IMR-90 (cell line): Measurements from ENCODE around the gene FLT3. TPM values are rescaled to one million over a fixed set of nuclear protein-coding genes. Genes with fewer than 3 reads are reported as not detected.

ENCODE experiments used
- ATAC-seq: fragments of 200-7000 bp; cut with Tn5 transposase; 2 replicates; pipeline ENCODE4 v1.9.1; 2020; ENCODE audit warnings: low read depth, mild to moderate bottlenecking, moderate library complexity
- BruUV-seq: library from RNA; stranded (reverse); fragments of 400-500 nt; replicated peaks from 2 replicates; lab custom pipeline; 2021; lab: Mats Ljungman, UMichigan
- CTCF ChIA-PET: fragments of 300-600 bp; formaldehyde crosslinking; extraction: SDS; loops from one replicate; lab custom pipeline; 2021; ENCODE audit warnings: antibody characterized with exemption; lab: Yijun Ruan, JAX
- POLR2A ChIA-PET: fragments of 300-600 bp; sonication (Branson Sonifier 250); formaldehyde crosslinking; loops from one replicate; lab custom pipeline; 2022; ENCODE audit warnings: antibody characterized with exemption; ENCODE audit not compliant: unreplicated experiment; lab: Charles Lee
- DNase-seq: peaks from one replicate; pipeline ENCODE4 v3.0.0; 2013
- H2AFZ ChIP-seq: replicated peaks from 2 replicates; pipeline ENCODE3; 2013; ENCODE audit warnings: low read length, mild to moderate bottlenecking; ENCODE audit not compliant: poor library complexity
- H2AK5ac ChIP-seq: 2 replicates; pipeline ENCODE4 v1.6.1; 2013; ENCODE audit warnings: low read depth, low read length, inconsistent platforms
- H2AK9ac ChIP-seq: replicated peaks from 2 replicates; pipeline ENCODE3; 2013; ENCODE audit warnings: mild to moderate bottlenecking, low read depth, low read length, moderate library complexity; ENCODE audit not compliant: poor library complexity
- H2BK120ac ChIP-seq: 2 replicates; pipeline ENCODE4 v1.6.1; 2013; ENCODE audit warnings: low read depth, low read length, inconsistent platforms
- H2BK15ac ChIP-seq: 3 replicates; pipeline ENCODE4 v1.6.1; 2013; ENCODE audit warnings: low read depth, low read length, inconsistent platforms
- H2BK20ac ChIP-seq: 2 replicates; pipeline ENCODE4 v1.6.1; 2013; ENCODE audit warnings: low read depth, mild to moderate bottlenecking, inconsistent platforms, low read length, moderate library complexity
- H2BK5ac ChIP-seq: 2 replicates; pipeline ENCODE4 v1.6.1; 2013; ENCODE audit warnings: mild to moderate bottlenecking, low read depth, low read length, inconsistent platforms; ENCODE audit not compliant: poor library complexity, severe bottlenecking
- H3K14ac ChIP-seq: replicated peaks from 2 replicates; pipeline ENCODE4 v1.6.1; 2013; ENCODE audit warnings: low read depth, low read length, inconsistent platforms
- H3K18ac ChIP-seq: 2 replicates; pipeline ENCODE4 v1.6.1; 2013; ENCODE audit warnings: low read depth, low read length, control low read depth
- H3K23ac ChIP-seq: 2 replicates; pipeline ENCODE4 v1.6.1; 2013; ENCODE audit warnings: low read depth, low read length, inconsistent platforms
- H3K27ac ChIP-seq: 2 replicates; pipeline ENCODE4 v1.5.1; 2013; ENCODE audit warnings: mild to moderate bottlenecking, control low read depth, low read length; ENCODE audit not compliant: insufficient read depth
- H3K27me3 ChIP-seq: 2 replicates; pipeline ENCODE4 v1.6.1; 2013; ENCODE audit warnings: low read length; ENCODE audit not compliant: control insufficient read depth, insufficient read depth
- H3K36me3 ChIP-seq: 2 replicates; pipeline ENCODE4 v1.6.1; 2013; ENCODE audit warnings: low read length, mixed read lengths; ENCODE audit not compliant: control insufficient read depth, insufficient read depth
- H3K4ac ChIP-seq: 2 replicates; pipeline ENCODE4 v1.6.1; 2013; ENCODE audit warnings: low read depth, low read length, inconsistent platforms
- H3K4me1 ChIP-seq: 2 replicates; pipeline ENCODE4 v1.6.1; 2013; ENCODE audit warnings: low read length, mixed read lengths; ENCODE audit not compliant: control insufficient read depth, insufficient read depth
- H3K4me2 ChIP-seq: 2 replicates; pipeline ENCODE4 v1.6.1; 2013; ENCODE audit warnings: low read depth, mild to moderate bottlenecking, control low read depth, low read length, moderate library complexity
- H3K4me3 ChIP-seq: 2 replicates; pipeline ENCODE4 v1.5.1; 2013; ENCODE audit warnings: low read depth, mild to moderate bottlenecking, control low read depth, low read length, moderate library complexity; ENCODE audit not compliant: insufficient read depth
- H3K56ac ChIP-seq: 2 replicates; pipeline ENCODE4 v1.6.1; 2013; ENCODE audit warnings: low read length, inconsistent platforms; ENCODE audit not compliant: insufficient read depth; ENCODE audit errors: extremely low read depth
- H3K79me1 ChIP-seq, 2 experiments: 2 replicates each; pipeline ENCODE4 v1.6.1; 2013; ENCODE audit warnings: low read length in 2 of 2, inconsistent platforms in 1 of 2, low read depth in 1 of 2
- H3K9ac ChIP-seq: 2 replicates; pipeline ENCODE4 v1.6.1; 2013; ENCODE audit warnings: low read depth, low read length, control low read depth
- H3K9me1 ChIP-seq: 2 replicates; pipeline ENCODE4 v1.6.1; 2013; ENCODE audit warnings: low read length, inconsistent platforms; ENCODE audit not compliant: insufficient read depth
- H3K9me3 ChIP-seq: 2 replicates; pipeline ENCODE4 v1.6.1; 2013; ENCODE audit warnings: low read length; ENCODE audit not compliant: control insufficient read depth, insufficient read depth
- H4K20me1 ChIP-seq: 2 replicates; pipeline ENCODE4 v1.6.1; 2013; ENCODE audit warnings: low read length, inconsistent platforms; ENCODE audit not compliant: insufficient read depth
- H4K5ac ChIP-seq: 2 replicates; pipeline ENCODE4 v1.6.1; 2013; ENCODE audit warnings: mild to moderate bottlenecking, low read depth, low read length, control low read depth
- H4K8ac ChIP-seq, 2 experiments: 2 replicates each; pipeline ENCODE4 v1.6.1; 2013; ENCODE audit warnings: low read depth in 2 of 2, low read length in 2 of 2, control low read depth in 1 of 2, inconsistent platforms in 1 of 2
- H4K91ac ChIP-seq: 2 replicates; pipeline ENCODE4 v1.6.1; 2013; ENCODE audit warnings: low read depth, low read length, inconsistent platforms; ENCODE audit not compliant: insufficient read depth
- BHLHE40 ChIP-seq: fragments of 150-350 bp; IDR thresholded peaks from 2 replicates; pipeline ENCODE4 v1.6.1; 2016; ENCODE audit warnings: mild to moderate bottlenecking, low read depth, low read length
- CEBPB ChIP-seq: IDR thresholded peaks from 2 replicates; pipeline ENCODE4 v1.6.1; 2012; ENCODE audit warnings: low read depth, low read length, improper control_type of control experiment
- CHD1 ChIP-seq: IDR thresholded peaks from 2 replicates; pipeline ENCODE4 v1.6.1; 2012; ENCODE audit warnings: low read depth, low read length, improper control_type of control experiment
- FOS ChIP-seq: fragments of 150-350 bp; IDR thresholded peaks from 2 replicates; pipeline ENCODE4 v1.6.1; 2016; ENCODE audit warnings: low read depth, low read length
- MAFK ChIP-seq: IDR thresholded peaks from 2 replicates; pipeline ENCODE4 v1.6.1; 2012; ENCODE audit warnings: low read depth, low read length, improper control_type of control experiment
- MAZ ChIP-seq: IDR thresholded peaks from 2 replicates; pipeline ENCODE4 v1.6.1; 2012; ENCODE audit warnings: low read depth, mild to moderate bottlenecking, low read length, improper control_type of control experiment, moderate library complexity, borderline replicate concordance
- MXI1 ChIP-seq: IDR thresholded peaks from 2 replicates; pipeline ENCODE4 v1.6.1; 2012; ENCODE audit warnings: low read depth, mild to moderate bottlenecking, low read length, moderate library complexity, borderline replicate concordance
- NFE2L2 ChIP-seq: fragments of 150-350 bp; IDR thresholded peaks from 2 replicates; pipeline ENCODE4 v1.6.1; 2016; ENCODE audit warnings: low read depth, mild to moderate bottlenecking, low read length
- POLR2A ChIP-seq: IDR thresholded peaks from 2 replicates; pipeline ENCODE4 v1.6.1; 2012; ENCODE audit warnings: mild to moderate bottlenecking, low read depth, low read length
- RAD21 ChIP-seq: IDR thresholded peaks from 2 replicates; pipeline ENCODE4 v1.6.1; 2012; ENCODE audit warnings: low read length, improper control_type of control experiment
- RCOR1 ChIP-seq: IDR thresholded peaks from 2 replicates; pipeline ENCODE4 v1.6.1; 2012; ENCODE audit warnings: mild to moderate bottlenecking, low read length, improper control_type of control experiment; ENCODE audit not compliant: insufficient replicate concordance
- RFX5 ChIP-seq: IDR thresholded peaks from 2 replicates; pipeline ENCODE4 v1.8.0; 2012; ENCODE audit warnings: low read depth, mild to moderate bottlenecking, low read length, moderate library complexity
- SMC3 ChIP-seq: fragments of 150-350 bp; IDR thresholded peaks from 2 replicates; pipeline ENCODE4 v1.6.1; 2016; ENCODE audit warnings: low read depth, mild to moderate bottlenecking, antibody characterized with exemption, low read length, moderate library complexity
- WGBS, 2 experiments: methylation state at CpG; one replicate each; pipeline versions ENCODE4 v1.1.5 to v1.1.7; 2013; ENCODE audit warnings: missing lambda C conversion rate in 2 of 2; ENCODE audit not compliant: insufficient read length in 1 of 2; ENCODE audit errors: extremely low coverage in 2 of 2; 5-methylcytosine and 5-hydroxymethylcytosine counted together
- dilution Hi-C: fragments of 300-500 bp; cut with HindIII; formaldehyde crosslinking; loops from one replicate; pipeline ENCODE4 v1.14.3; 2018; ENCODE audit warnings: low sequenced_read_pairs; ENCODE audit not compliant: unreplicated experiment
- in situ Hi-C: fragments of 300-500 bp; cut with MboI; formaldehyde crosslinking; loops from 3 replicates; pipeline ENCODE4 v1.14.3; 2019; ENCODE audit warnings: low sequenced_read_pairs, inconsistent platforms, mixed read lengths
- intact Hi-C: fragments of 100-400 bp; cut with micrococcal nuclease; formaldehyde crosslinking; loops from 2 replicates; pipeline ENCODE4 v1.10.0; 2022
- polyA plus RNA-seq, 3 experiments: library from polyadenylated mRNA; depleted of rRNA; stranded (reverse); fragments of >200 nt; gene quantifications; 2 replicates each; pipeline ENCODE4 v1.2.3, GENCODE V29; 2012; ENCODE audit warnings: low replicate concordance in 1 of 3
- total RNA-seq: library from RNA; depleted of rRNA; stranded (reverse); fragments of >200 nt; gene quantifications from 2 replicates; pipeline ENCODE4 v1.2.3, GENCODE V29; 2012
- TF ChIP-seq, protein P1 (sequence below): fragments of 150-350 bp; IDR thresholded peaks from 2 replicates; pipeline ENCODE4 v1.6.1; 2016; ENCODE audit warnings: low read depth, mild to moderate bottlenecking, low read length, moderate library complexity, borderline replicate concordance
- TF ChIP-seq, protein P2 (sequence below): conservative IDR thresholded peaks from 2 replicates; pipeline ENCODE4 v1.5.1; 2012; ENCODE audit warnings: mild to moderate bottlenecking, low read depth, low read length, improper control_type of control experiment
- TF ChIP-seq, protein P3 (sequence below): fragments of 150-350 bp; IDR thresholded peaks from 2 replicates; pipeline ENCODE4 v1.6.1; 2017; ENCODE audit warnings: mild to moderate bottlenecking, antibody characterized with exemption, low read length, low read depth

Gene FLT3
- total and polyA plus RNA-seq, 2 of the 4 experiments (the other 2 are of a cell fraction): not detected

DNA sequence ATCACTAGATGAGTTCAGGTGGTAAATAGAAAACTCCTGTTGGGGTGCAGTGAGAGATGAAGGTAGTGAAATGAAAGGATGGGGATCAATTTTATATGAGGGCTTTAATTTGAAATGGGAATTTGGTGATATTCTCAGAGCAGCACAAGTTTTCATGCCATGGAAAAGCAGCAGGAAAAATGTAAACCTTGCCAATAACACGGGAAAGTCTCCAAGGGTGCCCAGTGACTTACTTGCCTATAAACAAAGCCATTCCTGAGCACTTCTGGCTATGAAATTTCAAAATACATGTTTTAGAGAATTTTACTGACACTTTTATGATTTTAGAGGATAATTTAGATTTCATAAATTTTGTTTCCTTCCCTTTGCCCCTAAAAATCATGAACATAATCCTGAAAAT is 16.4 kb upstream of the FLT3 start:
- H3K4me1 ChIP-seq: no peaks in the 10 kb centered on the region
- peaks cover 8% of the 10 kb centered on the region for H3K27me3 ChIP-seq
- no peak overlapping the region for H3K14ac ChIP-seq
- ChIA-PET CTCF (no interaction called here), POLR2A (no interaction called here)
- H3K9ac ChIP-seq: no peak overlapping the region
- no peak overlapping the region for H2AK9ac ChIP-seq
- no CpG with 5 or more reads among the region's 1 CpG for WGBS, 2 experiments
- no peak overlapping the region for H3K4me2 ChIP-seq
- H3K23ac ChIP-seq: no peak overlapping the region
- H2BK5ac ChIP-seq: no peak overlapping the region
- H3K9me1 ChIP-seq: no peaks in the 10 kb centered on the region
- BruUV-seq: no TSS peak
- no peak overlapping the region for H2BK20ac ChIP-seq
- no peak overlapping the region for H2AK5ac ChIP-seq
- DNase-seq (no peak), ATAC-seq (no peak)
- intact Hi-C loops (no loop called here), dilution Hi-C loops (no loop called here), in situ Hi-C loops (no loop called here)
- no peak overlapping the region for H3K4me3 ChIP-seq
- no peak overlapping the region for H4K5ac ChIP-seq
- no peaks in the 10 kb centered on the region for H3K9me3 ChIP-seq
- no peak overlapping the region for H4K91ac ChIP-seq
- no peaks in the 10 kb centered on the region for H3K36me3 ChIP-seq
- H2BK120ac ChIP-seq: no peak overlapping the region
- no peak overlapping the region for H3K18ac ChIP-seq
- no peaks in the 10 kb centered on the region for H4K20me1 ChIP-seq
- H3K56ac ChIP-seq: no peak overlapping the region
- H2BK15ac ChIP-seq: no peak overlapping the region
- no peak overlapping the region for H3K27ac ChIP-seq
- H4K8ac ChIP-seq: no peak overlapping the region
- no peak for TF ChIP-seq CHD1
- no peak for TF ChIP-seq FOS
- no peak for TF ChIP-seq NFE2L2
- TF ChIP-seq, protein P1, sequence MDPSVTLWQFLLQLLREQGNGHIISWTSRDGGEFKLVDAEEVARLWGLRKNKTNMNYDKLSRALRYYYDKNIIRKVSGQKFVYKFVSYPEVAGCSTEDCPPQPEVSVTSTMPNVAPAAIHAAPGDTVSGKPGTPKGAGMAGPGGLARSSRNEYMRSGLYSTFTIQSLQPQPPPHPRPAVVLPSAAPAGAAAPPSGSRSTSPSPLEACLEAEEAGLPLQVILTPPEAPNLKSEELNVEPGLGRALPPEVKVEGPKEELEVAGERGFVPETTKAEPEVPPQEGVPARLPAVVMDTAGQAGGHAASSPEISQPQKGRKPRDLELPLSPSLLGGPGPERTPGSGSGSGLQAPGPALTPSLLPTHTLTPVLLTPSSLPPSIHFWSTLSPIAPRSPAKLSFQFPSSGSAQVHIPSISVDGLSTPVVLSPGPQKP: no peak
- no peak for TF ChIP-seq RAD21
- no peak for TF ChIP-seq SMC3
- TF ChIP-seq MXI1: no peak
- TF ChIP-seq, protein P2, sequence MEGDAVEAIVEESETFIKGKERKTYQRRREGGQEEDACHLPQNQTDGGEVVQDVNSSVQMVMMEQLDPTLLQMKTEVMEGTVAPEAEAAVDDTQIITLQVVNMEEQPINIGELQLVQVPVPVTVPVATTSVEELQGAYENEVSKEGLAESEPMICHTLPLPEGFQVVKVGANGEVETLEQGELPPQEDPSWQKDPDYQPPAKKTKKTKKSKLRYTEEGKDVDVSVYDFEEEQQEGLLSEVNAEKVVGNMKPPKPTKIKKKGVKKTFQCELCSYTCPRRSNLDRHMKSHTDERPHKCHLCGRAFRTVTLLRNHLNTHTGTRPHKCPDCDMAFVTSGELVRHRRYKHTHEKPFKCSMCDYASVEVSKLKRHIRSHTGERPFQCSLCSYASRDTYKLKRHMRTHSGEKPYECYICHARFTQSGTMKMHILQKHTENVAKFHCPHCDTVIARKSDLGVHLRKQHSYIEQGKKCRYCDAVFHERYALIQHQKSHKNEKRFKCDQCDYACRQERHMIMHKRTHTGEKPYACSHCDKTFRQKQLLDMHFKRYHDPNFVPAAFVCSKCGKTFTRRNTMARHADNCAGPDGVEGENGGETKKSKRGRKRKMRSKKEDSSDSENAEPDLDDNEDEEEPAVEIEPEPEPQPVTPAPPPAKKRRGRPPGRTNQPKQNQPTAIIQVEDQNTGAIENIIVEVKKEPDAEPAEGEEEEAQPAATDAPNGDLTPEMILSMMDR: no peak
- TF ChIP-seq, protein P3, sequence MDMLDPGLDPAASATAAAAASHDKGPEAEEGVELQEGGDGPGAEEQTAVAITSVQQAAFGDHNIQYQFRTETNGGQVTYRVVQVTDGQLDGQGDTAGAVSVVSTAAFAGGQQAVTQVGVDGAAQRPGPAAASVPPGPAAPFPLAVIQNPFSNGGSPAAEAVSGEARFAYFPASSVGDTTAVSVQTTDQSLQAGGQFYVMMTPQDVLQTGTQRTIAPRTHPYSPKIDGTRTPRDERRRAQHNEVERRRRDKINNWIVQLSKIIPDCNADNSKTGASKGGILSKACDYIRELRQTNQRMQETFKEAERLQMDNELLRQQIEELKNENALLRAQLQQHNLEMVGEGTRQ: no peak
- TF ChIP-seq RFX5: no peak
- TF ChIP-seq MAFK: no peak
- TF ChIP-seq BHLHE40: no peak
- TF ChIP-seq MAZ: no peak
- no peak for TF ChIP-seq CEBPB
- no peak for TF ChIP-seq RCOR1
- no peak for TF ChIP-seq POLR2A
- no peaks in the 10 kb centered on the region for H3K79me1 ChIP-seq
- H3K4ac ChIP-seq: no peak overlapping the region
- H2AFZ ChIP-seq: no peak overlapping the region
